ENCODE data around the gene LBX2.
"Not testable (repeated sequence)": the region's sequence is repeated elsewhere in the genome, so short reads cannot be mapped to it uniquely, and the experiment has no call there.

LBX2 gene

GRCh38 chr2:74464406-74464805, 35.0 kb downstream of the LBX2 start:
- Histone ChIP-seq H3K27me3 (replicated peaks; ENCODE audit: control insufficient read depth, insufficient read depth, low read length, poor library complexity, severe bottlenecking) (no peaks in the 10 kb centered on the region), H3K4me3 (ENCODE audit: insufficient read depth, low read depth, low read length, poor library complexity, severe bottlenecking) (peak overlapping the region; percentile 89), H3K27ac (ENCODE audit: insufficient read depth, low read length, poor library complexity, severe bottlenecking) (peak overlapping the region; percentile 92), H3K36me3 (ENCODE audit: control insufficient read depth, insufficient read depth, low read length) (peaks cover 15% of the 10 kb centered on the region), H3K4me1 (ENCODE audit: control insufficient read depth, insufficient read depth, low read length, poor library complexity, severe bottlenecking) (peaks cover 9% of the 10 kb centered on the region), H3K9me3 (ENCODE audit: control insufficient read depth, low read length) (no peaks in the 10 kb centered on the region)
- no peak for DNase-seq

GRCh38 chr2:74462786-74463105, 36.7 kb downstream of the LBX2 start:
- Histone ChIP-seq H3K4me1 (ENCODE audit: control insufficient read depth, insufficient read depth, low read length, poor library complexity, severe bottlenecking) (peaks cover 9% of the 10 kb centered on the region), H3K4me3 (ENCODE audit: insufficient read depth, low read depth, low read length, poor library complexity, severe bottlenecking) (no peak overlapping the region), H3K27me3 (replicated peaks; ENCODE audit: control insufficient read depth, insufficient read depth, low read length, poor library complexity, severe bottlenecking) (no peaks in the 10 kb centered on the region), H3K36me3 (ENCODE audit: control insufficient read depth, insufficient read depth, low read length) (peaks cover 15% of the 10 kb centered on the region), H3K27ac (ENCODE audit: insufficient read depth, low read length, poor library complexity, severe bottlenecking) (no peak overlapping the region), H3K9me3 (ENCODE audit: control insufficient read depth, low read length) (no peaks in the 10 kb centered on the region)
- no peak for DNase-seq

GRCh38 chr2:74462054-74462785, 37.2 kb downstream of the LBX2 start:
- peaks cover 9% of the 10 kb centered on the region for H3K4me1 ChIP-seq (ENCODE audit: control insufficient read depth, insufficient read depth, low read length, poor library complexity, severe bottlenecking)
- H3K27ac ChIP-seq (ENCODE audit: insufficient read depth, low read length, poor library complexity, severe bottlenecking): no peak overlapping the region
- H3K36me3 ChIP-seq (ENCODE audit: control insufficient read depth, insufficient read depth, low read length): peaks cover 15% of the 10 kb centered on the region
- no peak for DNase-seq
- H3K27me3 ChIP-seq (replicated peaks; ENCODE audit: control insufficient read depth, insufficient read depth, low read length, poor library complexity, severe bottlenecking): no peaks in the 10 kb centered on the region
- no peak overlapping the region for H3K4me3 ChIP-seq (ENCODE audit: insufficient read depth, low read depth, low read length, poor library complexity, severe bottlenecking)
- no peaks in the 10 kb centered on the region for H3K9me3 ChIP-seq (ENCODE audit: control insufficient read depth, low read length)

- Histone ChIP-seq H3K36me3 (ENCODE audit: control insufficient read depth, insufficient read depth, low read length) (peaks cover 15% of the 10 kb centered on the region), H3K27ac (ENCODE audit: insufficient read depth, low read length, poor library complexity, severe bottlenecking) (no peak overlapping the region), H3K4me3 (ENCODE audit: insufficient read depth, low read depth, low read length, poor library complexity, severe bottlenecking) (no peak overlapping the region), H3K27me3 (replicated peaks; ENCODE audit: control insufficient read depth, insufficient read depth, low read length, poor library complexity, severe bottlenecking) (no peaks in the 10 kb centered on the region), H3K9me3 (ENCODE audit: control insufficient read depth, low read length) (no peaks in the 10 kb centered on the region), H3K4me1 (ENCODE audit: control insufficient read depth, insufficient read depth, low read length, poor library complexity, severe bottlenecking) (peaks cover 17% of the 10 kb centered on the region)
- no peak for DNase-seq
Observed at GRCh38 chr2:74461187-74462053, 38.0 kb downstream of the LBX2 start.

GRCh38 chr2:74460187-74460586, 39.2 kb downstream of the LBX2 start:
- not testable (repeated sequence) for H3K27me3 ChIP-seq (replicated peaks; ENCODE audit: control insufficient read depth, insufficient read depth, low read length, poor library complexity, severe bottlenecking); H3K9me3 ChIP-seq (ENCODE audit: control insufficient read depth, low read length); H3K4me3 ChIP-seq (ENCODE audit: insufficient read depth, low read depth, low read length, poor library complexity, severe bottlenecking); H3K27ac ChIP-seq (ENCODE audit: insufficient read depth, low read length, poor library complexity, severe bottlenecking); DNase-seq
- H3K4me1 ChIP-seq (ENCODE audit: control insufficient read depth, insufficient read depth, low read length, poor library complexity, severe bottlenecking): peaks cover 29% of the 10 kb centered on the region
- H3K36me3 ChIP-seq (ENCODE audit: control insufficient read depth, insufficient read depth, low read length): peaks cover 15% of the 10 kb centered on the region

- H3K4me3 ChIP-seq (ENCODE audit: insufficient read depth, low read depth, low read length, poor library complexity, severe bottlenecking): not testable (repeated sequence)
- Histone ChIP-seq H3K27ac (ENCODE audit: insufficient read depth, low read length, poor library complexity, severe bottlenecking) (peak overlapping the region; percentile 27), H3K4me1 (ENCODE audit: control insufficient read depth, insufficient read depth, low read length, poor library complexity, severe bottlenecking) (peaks cover 30% of the 10 kb centered on the region)
Observed at GRCh38 chr2:74459503-74460118, 39.8 kb downstream of the LBX2 start.

GRCh38 chr2:74458938-74459363, 40.5 kb downstream of the LBX2 start:
- peaks cover 23% of the 10 kb centered on the region for H3K4me1 ChIP-seq (ENCODE audit: control insufficient read depth, insufficient read depth, low read length, poor library complexity, severe bottlenecking)
- no peak for DNase-seq
- H3K36me3 ChIP-seq (ENCODE audit: control insufficient read depth, insufficient read depth, low read length): peaks cover 15% of the 10 kb centered on the region
- peak overlapping the region; percentile 64 for H3K4me3 ChIP-seq (ENCODE audit: insufficient read depth, low read depth, low read length, poor library complexity, severe bottlenecking)
- H3K9me3 ChIP-seq (ENCODE audit: control insufficient read depth, low read length): no peaks in the 10 kb centered on the region
- H3K27ac ChIP-seq (ENCODE audit: insufficient read depth, low read length, poor library complexity, severe bottlenecking): peak overlapping the region; percentile 99
- no peaks in the 10 kb centered on the region for H3K27me3 ChIP-seq (replicated peaks; ENCODE audit: control insufficient read depth, insufficient read depth, low read length, poor library complexity, severe bottlenecking)

More at GRCh38 chr2:74459503-74460118, 39.8 kb downstream of the LBX2 start:
- H3K9me3 ChIP-seq (ENCODE audit: control insufficient read depth, low read length); H3K27me3 ChIP-seq (replicated peaks; ENCODE audit: control insufficient read depth, insufficient read depth, low read length, poor library complexity, severe bottlenecking); DNase-seq: not testable (repeated sequence)
- H3K36me3 ChIP-seq (ENCODE audit: control insufficient read depth, insufficient read depth, low read length): peaks cover 15% of the 10 kb centered on the region

GRCh38 chr2:74458132-74458937, 41.1 kb downstream of the LBX2 start, which contains the start of gene WBP1:
Gene WBP1, plus strand, starts transcription at chr2:74458438. Its CDS starts 165 bp downstream, at chr2:74458603.
- Histone ChIP-seq H3K36me3 (ENCODE audit: control insufficient read depth, insufficient read depth, low read length) (peaks cover 15% of the 10 kb centered on the region), H3K27ac (ENCODE audit: insufficient read depth, low read length, poor library complexity, severe bottlenecking) (peak within 1 kb of the TSS; percentile 99), H3K9me3 (ENCODE audit: control insufficient read depth, low read length) (no peaks in the 10 kb centered on the region), H3K27me3 (replicated peaks; ENCODE audit: control insufficient read depth, insufficient read depth, low read length, poor library complexity, severe bottlenecking) (no peaks in the 10 kb centered on the region), H3K4me3 (ENCODE audit: insufficient read depth, low read depth, low read length, poor library complexity, severe bottlenecking) (peak within 1 kb of the TSS; percentile 69), H3K4me1 (ENCODE audit: control insufficient read depth, insufficient read depth, low read length, poor library complexity, severe bottlenecking) (peaks cover 23% of the 10 kb centered on the region)
- DNase-seq: peak; percentile 98 to 100 (median 100)

- peaks cover 15% of the 10 kb centered on the region for H3K36me3 ChIP-seq (ENCODE audit: control insufficient read depth, insufficient read depth, low read length)
- peak; percentile 70 to 73 (median 73) for DNase-seq
- H3K27ac ChIP-seq (ENCODE audit: insufficient read depth, low read length, poor library complexity, severe bottlenecking): peak overlapping the region; percentile 99
- H3K27me3 ChIP-seq (replicated peaks; ENCODE audit: control insufficient read depth, insufficient read depth, low read length, poor library complexity, severe bottlenecking): no peaks in the 10 kb centered on the region
- peak overlapping the region; percentile 69 for H3K4me3 ChIP-seq (ENCODE audit: insufficient read depth, low read depth, low read length, poor library complexity, severe bottlenecking)
- no peaks in the 10 kb centered on the region for H3K9me3 ChIP-seq (ENCODE audit: control insufficient read depth, low read length)
- peaks cover 23% of the 10 kb centered on the region for H3K4me1 ChIP-seq (ENCODE audit: control insufficient read depth, insufficient read depth, low read length, poor library complexity, severe bottlenecking)
Observed at GRCh38 chr2:74457549-74458131, 41.8 kb downstream of the LBX2 start.

All from effector memory CD4-positive, alpha-beta T cell (primary cell).